HG02678 (cell line): Measurements from ENCODE around the gene EFCAB11.

Source experiments
- ATAC-seq: cut with Tn5 transposase; IDR thresholded peaks from one replicate; pipeline ENCODE4 v1.9.1; 2021; ENCODE audit warnings: mild to moderate bottlenecking, moderate library complexity; ENCODE audit not compliant: unreplicated experiment

Gene EFCAB11

DNA sequence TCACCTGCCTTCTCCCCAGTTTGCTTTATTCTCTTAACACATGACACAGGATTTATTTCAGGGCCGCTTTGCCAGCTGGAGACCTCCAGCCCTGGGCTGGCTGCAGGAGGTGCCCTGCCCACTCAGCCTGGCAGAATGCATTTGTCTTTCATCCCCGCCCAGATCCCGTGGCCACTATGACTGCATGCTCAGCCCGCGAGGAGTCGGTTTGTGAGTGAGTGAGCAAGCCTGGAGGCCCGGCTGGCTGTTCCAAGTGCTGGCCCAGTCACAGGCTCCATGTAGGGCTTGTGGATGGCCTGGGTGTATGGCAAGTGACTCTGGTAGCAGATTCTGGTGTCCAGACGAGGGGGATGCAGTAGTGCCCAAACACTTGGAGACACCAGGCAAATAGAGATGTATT, 3.3 kb upstream of the EFCAB11 start:
- ATAC-seq, result no peak

DNA sequence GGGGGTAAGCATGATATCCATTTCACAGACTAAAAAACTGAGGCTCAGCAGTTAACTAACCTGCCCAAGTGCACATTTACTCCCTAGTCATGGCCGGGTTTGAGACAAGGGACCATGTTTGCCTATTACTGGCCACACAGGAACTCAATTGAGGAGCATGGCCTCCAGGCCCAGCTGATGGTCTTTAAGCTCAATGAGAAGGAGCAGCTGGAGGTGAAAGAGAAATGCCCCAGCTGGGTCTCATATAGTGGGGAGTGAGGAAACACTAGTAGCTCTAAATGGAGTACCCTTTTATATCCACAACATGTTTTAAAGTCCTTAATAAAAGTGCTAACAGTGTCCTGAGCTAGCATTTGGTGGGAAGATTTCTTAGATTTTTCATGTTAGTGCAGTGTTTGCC, 2.8 kb upstream of the EFCAB11 start:
- ATAC-seq, result no peak

DNA sequence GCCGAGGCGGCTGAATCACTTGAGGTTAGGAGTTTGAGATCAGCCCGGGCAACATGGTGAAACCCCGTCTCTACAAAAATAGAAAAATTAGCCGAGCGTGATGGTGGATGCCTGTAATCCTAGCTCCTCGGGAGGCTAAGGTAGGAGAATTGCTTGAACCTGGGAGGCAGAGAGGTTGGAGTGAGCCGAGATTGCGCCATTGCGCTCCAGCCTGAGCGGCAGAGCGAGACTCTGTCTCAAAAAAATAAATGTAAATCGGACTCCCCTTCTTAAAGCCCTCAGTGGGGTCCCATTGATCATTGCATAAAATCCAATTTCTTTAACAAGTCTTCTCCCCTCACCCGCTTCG, 2.1 kb upstream of the EFCAB11 start:
- ATAC-seq, result no peak

DNA sequence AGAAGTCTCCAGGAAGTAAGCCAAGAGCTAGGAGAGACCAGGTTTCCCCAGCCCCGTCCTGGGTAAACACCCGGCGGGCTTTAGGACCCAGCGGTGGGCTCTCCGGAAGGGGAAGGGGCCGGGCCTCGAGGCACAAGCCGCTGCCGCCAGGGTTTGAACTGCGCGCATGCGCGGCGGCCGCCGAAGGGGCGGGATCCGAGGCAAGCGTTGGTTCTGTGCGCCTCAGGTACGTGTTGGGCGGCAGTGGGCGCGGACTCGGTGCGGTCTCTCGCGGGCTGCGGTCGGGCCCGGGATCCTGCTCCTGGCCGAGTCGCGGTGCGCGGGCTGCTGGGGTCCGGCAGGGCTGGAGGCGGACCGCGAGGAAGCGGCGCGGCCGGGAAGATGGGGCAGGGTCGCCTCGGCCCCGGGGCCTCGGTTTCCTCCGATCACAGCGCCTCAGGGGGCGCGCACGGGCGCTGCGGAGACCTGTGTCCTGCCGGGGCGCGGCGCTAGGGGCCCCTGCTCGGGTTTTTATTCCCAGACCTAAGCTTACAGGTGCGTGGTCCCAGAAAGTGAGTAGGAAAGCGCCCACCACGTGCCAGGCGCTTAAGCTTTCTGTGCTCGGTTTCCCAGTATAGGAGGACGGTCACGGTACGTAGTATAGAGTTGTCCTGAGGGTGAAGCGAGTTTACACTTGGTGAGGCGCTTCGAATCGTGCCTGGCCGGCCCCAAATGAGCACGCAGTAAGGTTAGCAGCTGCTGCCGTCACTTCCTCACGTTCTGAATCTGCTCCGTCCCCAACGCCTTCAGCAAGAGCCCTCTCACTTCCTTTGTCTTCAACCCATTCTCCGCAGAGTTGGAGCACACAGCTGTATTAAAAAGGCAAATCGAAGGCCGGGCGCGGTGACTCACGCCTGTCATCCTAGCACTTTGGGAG, 1.5 kb upstream of the EFCAB11 start, which contains the start of gene TDP1:
Gene TDP1 (plus strand): TSS at position 183 of the 916 bp plus-strand sequence. CDS start 7,188 bp downstream, outside the sequence.
- ATAC-seq, result peak; percentile 64

DNA sequence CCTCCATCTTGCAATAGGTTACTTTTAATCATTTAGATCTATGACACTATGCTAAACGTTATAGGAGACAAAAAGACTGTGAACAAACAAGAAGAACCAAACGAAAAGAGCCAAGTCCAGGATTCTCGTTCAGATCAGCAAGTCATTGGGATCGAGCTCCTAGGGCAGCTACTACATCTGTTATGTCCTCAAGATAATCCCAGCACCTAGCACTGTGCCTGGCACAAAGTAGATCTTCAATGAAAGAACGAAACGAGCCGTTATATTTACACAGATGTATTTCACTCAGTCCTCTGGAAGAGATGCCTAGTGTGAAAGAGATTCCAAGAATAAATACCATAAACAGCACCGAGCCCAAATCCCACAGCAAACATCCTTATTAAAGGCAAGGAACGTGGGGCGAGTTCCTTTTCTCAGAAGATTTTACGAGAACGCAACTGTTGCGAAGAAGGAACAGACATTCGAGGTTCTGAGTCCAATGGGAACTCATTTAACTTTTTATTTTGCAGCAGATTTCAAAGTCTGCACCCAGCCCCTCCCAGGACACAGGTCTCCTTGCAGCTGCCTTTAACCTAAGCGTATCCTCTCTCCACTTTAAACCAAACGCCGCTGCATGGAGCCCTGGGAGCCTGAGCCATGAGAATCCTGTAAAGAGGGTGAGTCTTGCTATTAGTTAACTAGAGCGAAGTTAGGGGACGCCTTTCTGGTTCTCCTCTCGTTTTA, 653 bp upstream of the EFCAB11 start:
- ATAC-seq, result peak; percentile 17

DNA sequence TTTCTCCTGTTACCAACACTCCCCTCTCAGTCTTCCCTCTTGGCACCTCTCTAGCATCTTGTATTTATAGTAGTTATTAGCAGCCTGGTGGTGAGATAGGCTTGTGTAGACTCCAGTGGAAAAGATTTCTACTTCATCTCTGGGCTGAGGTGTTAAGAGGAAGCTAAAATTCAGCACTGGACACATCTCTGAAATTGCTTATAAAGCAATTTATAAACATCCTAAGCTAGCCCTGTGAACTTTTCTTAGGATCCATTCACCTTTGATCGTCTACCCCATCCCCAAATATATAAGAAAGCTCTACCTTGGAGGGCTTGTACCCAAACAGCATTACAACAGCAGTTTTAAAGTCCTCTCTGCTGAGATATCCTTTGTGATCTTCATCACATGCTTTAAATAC, 928 bp downstream of the EFCAB11 start:
- no peak for ATAC-seq

DNA sequence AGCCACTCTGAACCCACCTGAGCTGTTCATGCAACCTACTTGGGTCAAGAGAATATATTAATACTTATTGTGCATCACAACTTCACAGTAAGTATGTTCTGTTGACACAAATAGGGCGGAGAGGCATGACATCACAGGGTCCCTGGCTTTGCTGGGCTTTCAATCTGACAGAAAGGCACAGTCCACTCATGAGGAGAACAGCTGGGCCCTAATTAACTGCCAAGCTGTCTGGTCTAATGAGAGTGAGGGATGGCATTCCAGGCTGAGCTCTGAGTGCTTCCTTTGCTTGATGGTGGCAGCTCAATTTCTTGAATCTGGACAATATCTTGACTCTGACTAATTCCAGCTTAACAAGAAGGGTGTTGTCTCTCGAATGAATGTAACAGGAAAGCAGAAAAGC, 2.0 kb downstream of the EFCAB11 start:
- no peak for ATAC-seq

DNA sequence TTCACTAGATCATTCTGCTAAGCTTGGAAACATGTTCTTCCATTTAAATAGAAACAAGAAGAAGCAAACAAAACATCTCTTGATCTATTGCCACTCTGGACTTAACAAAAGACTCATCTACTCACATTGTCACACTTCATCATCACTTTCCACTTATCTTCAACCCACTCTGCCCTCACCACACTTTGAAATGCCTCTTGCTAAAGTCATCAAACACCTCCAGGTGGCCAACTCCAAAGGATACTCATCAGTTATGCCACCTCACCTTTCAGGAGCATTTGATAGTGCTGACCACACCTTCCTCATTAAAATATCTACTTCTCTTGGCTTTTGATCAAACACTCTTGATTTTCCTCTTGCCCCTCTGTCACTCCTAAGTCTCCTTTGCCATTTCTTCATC, 7.2 kb downstream of the EFCAB11 start:
- no peak for ATAC-seq

DNA sequence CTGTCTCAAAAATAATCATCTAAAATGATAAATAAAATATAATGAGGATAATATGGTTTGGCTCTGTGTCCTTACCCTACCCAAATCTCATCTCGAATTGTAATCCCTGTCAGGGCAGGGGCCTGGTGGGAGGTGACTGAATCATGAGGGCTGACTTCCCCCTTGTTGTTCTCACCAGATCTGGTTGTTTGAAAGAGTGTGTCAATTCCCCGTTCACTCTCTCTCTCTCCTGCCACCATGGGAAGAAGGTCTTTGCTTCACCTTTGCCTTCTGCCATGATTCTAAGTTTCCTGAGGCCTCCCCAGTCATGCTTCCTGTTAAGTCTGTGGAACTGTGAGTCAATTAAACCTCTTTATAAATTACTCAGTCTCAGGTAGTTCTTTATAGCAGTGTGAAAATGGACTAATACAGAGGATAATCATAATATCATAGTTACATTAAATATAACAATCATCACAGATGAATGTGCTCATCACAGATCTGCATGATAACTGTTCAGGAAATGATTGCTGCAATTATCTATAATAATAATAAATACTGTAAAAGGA, 12.6 kb downstream of the EFCAB11 start:
- ATAC-seq, result no peak

DNA sequence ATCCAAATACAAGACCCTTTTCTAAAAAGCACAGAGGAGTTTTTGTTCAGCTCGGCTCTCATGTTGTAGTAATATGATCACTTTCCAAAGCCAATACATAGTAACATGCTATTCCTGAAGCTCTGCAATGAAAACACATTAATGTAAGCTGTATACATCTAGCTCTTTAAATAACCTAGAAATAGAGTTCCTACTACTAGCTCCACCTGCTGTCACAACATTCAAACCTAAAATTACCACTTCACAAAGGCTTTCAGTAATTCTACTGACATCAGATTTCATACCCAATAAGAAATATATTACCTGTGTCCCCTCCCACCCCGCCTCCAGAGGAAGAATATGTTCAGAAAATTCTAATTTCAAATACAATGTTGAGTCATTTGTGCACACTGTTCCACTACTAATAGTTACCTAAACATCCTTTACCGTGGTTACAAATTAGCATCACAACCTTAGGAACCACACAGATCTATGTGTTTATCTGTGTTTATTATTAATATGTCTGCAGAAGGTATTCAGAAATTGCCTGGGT, 17.8 kb downstream of the EFCAB11 start:
- no peak for ATAC-seq

DNA sequence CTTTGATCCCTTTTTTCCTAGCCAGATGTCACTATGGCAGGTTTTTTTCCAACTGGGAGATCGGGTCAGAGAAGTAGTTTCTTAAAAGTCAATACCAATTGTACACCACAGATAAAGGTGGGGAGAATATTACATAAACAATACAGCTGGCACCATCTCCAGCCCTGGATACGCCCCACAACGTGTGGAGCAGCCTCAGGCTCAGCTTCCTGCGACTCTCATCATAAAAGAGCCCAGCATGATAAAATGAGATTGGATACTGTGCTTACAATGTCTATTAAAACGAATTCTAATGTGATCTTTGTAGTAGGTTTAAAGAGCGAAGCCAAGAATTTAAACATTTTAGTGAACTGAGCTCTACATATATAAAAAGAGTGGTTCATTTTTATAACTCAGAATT, 21.5 kb downstream of the EFCAB11 start:
- no peak for ATAC-seq

DNA sequence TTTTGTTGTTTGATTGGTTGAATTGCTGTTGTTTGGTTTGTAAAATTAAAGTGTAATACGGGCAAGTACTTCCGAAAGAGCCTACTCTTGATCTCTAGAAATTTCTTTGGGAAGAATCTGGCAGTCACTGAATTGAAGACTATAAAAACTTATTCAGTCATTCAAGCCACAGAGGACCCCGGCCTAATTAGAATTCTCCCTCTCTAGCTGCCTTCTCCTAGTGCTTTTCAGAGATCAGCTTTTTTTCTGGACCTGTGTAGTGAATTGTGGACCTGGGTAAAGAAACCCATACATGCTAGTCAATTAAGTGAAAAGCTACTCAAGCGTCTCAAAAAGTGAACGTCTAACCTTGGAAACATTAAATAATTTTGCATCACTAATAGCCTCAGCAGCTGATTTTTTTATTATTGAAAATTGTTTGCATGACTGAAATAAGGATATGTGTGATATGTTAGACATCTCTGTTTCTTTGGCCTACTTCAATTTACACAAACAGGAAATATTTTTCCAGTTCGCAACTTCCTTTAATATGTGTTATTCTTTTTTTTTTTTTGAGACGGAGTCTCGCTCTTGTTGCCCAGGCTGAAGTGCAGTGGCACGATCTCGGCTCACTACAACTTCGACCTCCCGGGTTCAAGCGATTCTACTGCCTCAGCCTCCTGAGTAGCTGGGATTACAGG, 27.2 kb downstream of the EFCAB11 start:
- no peak for ATAC-seq

DNA sequence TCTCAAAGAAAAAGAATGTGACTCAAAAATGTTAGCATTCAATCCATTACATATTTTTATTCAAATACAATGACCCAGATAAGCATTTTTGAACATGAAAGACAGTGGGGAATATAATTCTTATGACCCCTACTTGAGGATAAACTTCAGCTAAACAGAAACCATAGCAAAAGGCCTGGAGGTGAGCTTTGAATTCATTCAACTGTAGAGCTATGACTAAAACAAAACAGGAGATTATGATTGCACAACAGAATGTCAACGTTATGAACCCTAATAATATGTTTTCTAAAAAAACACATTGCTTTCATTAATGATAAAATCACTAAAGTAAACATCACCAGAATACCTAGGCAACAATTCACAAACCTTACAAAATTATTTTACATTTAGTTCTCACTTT, 27.8 kb downstream of the EFCAB11 start:
- no peak for ATAC-seq

DNA sequence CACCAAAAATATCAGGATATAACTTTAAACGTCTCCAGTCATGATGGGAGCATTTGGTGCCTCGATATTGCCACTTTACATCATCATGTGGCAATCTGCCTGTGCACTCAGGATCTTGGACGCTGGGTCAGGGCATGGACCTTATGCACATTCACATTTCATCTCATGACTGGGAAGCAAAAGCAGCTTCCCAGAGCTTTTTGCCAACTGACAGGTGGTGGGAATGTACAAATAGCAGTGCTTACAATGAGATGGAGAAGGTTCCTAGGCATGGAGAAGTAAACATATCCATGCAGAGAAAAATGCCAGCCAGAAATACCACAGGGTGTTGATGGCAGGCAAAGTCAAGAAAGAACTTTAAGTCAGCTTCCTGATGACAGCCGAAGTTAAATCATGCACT, 30.3 kb downstream of the EFCAB11 start:
- ATAC-seq, result no peak

DNA sequence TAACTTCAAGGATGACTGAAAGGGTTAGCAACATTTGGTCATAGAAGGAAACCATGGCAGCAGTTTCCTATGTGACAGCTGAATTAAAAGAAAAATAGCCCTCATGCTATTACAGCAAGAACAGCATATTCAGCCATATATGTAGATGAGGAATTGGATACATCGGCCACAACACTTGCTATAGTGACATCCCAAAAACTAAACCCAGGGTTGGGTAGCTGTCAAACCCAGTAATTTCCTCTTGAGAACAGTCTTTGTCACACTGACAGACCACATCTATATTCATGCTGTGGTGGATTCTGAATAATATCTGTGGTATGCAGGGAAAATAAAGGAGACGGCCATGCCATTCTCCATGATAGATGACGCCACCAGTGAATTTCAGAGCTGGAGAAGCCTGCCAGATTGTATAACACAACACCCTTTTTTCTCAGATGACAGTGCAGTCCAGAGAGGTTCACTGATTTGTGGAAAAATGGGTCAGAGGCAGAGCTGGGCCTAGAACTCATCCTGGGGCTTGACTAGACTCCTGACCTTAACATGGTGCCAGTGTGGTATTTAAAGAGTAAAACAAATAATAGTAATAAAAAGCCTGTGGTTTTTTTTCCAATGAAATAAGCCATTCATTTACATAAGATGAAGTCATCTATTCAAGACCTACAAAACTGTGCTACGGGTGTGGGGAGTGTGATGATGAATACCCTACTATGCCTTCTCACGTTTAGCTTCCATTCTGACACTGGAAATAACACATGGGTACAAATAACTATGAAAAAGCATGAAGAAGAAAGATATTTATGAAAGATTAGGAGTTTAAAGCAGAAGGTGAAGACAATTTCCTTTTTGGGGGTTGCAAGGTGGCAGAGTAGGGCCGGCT, 32.3 kb downstream of the EFCAB11 start:
- ATAC-seq, result no peak

DNA sequence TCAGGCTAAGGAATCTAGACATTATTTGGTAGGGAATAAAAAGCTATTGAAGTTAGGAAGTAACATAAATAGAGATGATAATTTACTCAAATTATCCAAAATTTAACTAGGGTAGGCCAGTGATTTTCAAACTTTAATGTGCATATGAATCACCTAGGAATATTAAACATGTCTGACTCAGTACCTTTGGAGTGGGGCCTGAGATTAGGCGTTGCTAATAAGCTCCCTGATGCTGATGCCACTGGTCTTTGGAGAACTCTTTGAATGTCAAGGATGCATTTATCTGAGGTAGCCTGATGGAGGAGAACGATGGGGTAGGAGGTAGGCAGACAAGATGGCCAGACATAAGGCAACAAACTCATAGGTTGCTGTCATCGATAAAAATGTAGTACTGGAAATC, 33.2 kb downstream of the EFCAB11 start:
- no peak for ATAC-seq

DNA sequence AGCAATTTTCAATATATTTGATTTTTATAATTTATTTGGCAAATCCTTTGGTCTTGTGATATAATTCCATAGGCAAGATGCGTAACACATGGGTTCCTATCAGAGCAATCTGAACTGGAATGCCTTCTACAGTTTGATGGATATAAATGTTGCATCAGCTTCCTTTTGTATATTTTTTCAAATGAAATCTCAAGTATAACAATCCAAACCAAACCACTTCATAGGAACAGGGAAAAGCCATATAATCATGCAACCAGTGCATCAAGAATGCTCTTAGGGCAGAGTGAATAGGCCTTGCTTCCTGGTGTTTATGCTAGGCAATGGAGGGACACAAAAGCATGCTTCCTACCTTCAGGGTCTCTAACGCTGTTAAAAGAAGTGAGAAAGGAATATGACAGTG, 34.5 kb downstream of the EFCAB11 start:
- no peak for ATAC-seq

DNA sequence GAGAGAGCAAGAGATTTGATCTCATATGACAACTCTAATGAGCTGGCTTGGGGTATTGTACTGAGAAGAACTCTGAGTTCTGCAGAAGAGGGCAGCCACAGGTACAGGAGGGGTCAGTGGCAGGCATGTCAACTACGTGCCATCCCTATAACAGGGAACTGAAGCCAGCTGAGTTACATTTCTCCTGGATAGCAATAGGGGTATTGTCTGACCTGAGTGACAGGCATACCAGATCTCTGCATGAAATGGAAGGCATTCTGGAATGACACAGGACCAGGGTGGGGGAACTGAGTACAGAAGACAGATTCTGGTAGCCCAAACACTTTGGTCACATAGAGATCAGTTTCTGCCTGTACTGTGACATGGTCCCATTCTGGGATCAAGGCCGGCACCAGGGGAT, 35.8 kb downstream of the EFCAB11 start:
- ATAC-seq, result no peak

DNA sequence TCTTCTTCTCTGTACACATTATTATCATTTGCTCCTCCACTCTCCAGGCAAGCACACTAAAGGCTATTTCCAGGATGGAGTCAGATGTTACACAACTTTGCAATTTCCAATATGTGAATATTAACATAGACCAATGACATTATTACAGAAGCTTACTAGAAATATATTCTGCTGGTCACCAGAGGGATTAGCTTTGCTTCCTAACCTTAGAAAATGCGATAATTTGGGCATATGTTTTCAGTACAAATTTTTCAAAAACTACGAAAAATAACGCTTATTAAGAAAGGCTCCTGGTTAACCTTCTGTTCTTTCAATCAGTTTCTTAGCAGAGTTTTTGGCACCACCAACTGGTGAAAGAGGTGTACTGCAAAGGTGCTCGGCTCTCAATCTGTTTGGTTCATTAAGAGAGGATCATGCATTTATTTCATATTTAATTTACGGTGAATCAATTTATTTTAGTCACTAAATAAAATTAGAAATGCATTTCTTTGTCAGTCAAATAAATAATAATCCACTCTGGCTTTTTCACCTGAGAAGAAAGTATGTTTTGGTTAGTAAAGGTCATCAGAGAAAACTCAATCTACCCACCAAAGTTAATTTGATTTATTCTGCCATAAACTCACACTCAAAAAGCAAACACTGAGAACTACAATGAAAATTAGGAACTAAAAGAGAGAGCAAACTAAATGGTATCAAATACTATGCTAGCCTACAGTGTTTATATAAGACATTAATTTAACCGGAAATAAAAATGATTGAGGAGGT, 39.2 kb downstream of the EFCAB11 start:
- no peak for ATAC-seq
